Endodermal cell (in vitro differentiated cells): ENCODE data around the gene GDPD2. TPM values are rescaled to one million over a fixed set of nuclear protein-coding genes. Genes with fewer than 3 reads are reported as not detected.

Experiments
- DNase-seq: peaks from one replicate; pipeline ENCODE4 v3.0.0-alpha.2; 2017
- H3K27ac ChIP-seq: 2 replicates; pipeline ENCODE4 v1.5.1; 2013; ENCODE audit warnings: mild to moderate bottlenecking, low read depth, low read length, moderate library complexity
- H3K27me3 ChIP-seq: 2 replicates; pipeline ENCODE4 v1.6.1; 2013; ENCODE audit warnings: mild to moderate bottlenecking, low read length, moderate library complexity; ENCODE audit not compliant: insufficient read depth, control insufficient read depth, poor library complexity, severe bottlenecking
- H3K36me3 ChIP-seq: 2 replicates; pipeline ENCODE4 v1.7.0; 2013; ENCODE audit warnings: mild to moderate bottlenecking, low read length, moderate library complexity; ENCODE audit not compliant: control insufficient read depth, insufficient read depth
- H3K4me1 ChIP-seq: one replicate; pipeline ENCODE4 v1.7.0; 2013; ENCODE audit warnings: low read length; ENCODE audit not compliant: control insufficient read depth, insufficient read depth
- H3K4me3 ChIP-seq: 2 replicates; pipeline ENCODE4 v1.5.1; 2013; ENCODE audit warnings: mild to moderate bottlenecking, low read length, moderate library complexity
- H3K9ac ChIP-seq: 2 replicates; pipeline ENCODE4 v1.6.1; 2013; ENCODE audit warnings: mild to moderate bottlenecking, low read length, moderate library complexity; ENCODE audit not compliant: poor library complexity, severe bottlenecking; ENCODE audit errors: extremely low read depth
- H3K9me3 ChIP-seq: 2 replicates; pipeline ENCODE4 v1.6.1; 2013; ENCODE audit warnings: mild to moderate bottlenecking, low read length, moderate library complexity; ENCODE audit not compliant: control insufficient read depth
- H3K27ac Mint-ChIP-seq: 2 replicates; pipeline ENCODE4 v1.8.0; 2020; ENCODE audit warnings: mixed read lengths
- H3K27me3 Mint-ChIP-seq: 2 replicates; pipeline ENCODE4 v1.8.0; 2021; ENCODE audit warnings: mild to moderate bottlenecking, mixed read lengths; ENCODE audit not compliant: insufficient read depth
- H3K36me3 Mint-ChIP-seq: 2 replicates; pipeline ENCODE4 v1.8.0; 2020; ENCODE audit warnings: low read depth, mixed read lengths
- H3K4me1 Mint-ChIP-seq: 2 replicates; pipeline ENCODE4 v1.8.0; 2020; ENCODE audit warnings: mixed read lengths
- H3K4me3 Mint-ChIP-seq: 2 replicates; pipeline ENCODE4 v1.8.0; 2020; ENCODE audit warnings: mild to moderate bottlenecking, moderate library complexity, mixed read lengths
- H3K9me3 Mint-ChIP-seq: 2 replicates; pipeline ENCODE4 v1.8.0; 2020; ENCODE audit warnings: mild to moderate bottlenecking, mixed read lengths
- WGBS, 2 experiments: methylation state at CpG; one replicate each; pipeline versions ENCODE4 v1.1.5 to v1.1.7; 2013; ENCODE audit warnings: missing lambda C conversion rate in 2 of 2, mixed read lengths in 1 of 2; ENCODE audit not compliant: insufficient coverage in 1 of 2, insufficient read length in 1 of 2; 5-methylcytosine and 5-hydroxymethylcytosine counted together
- total RNA-seq, 2 donors: library from RNA; stranded (reverse); fragmentation: NEBNext Ultra II Directional in 1 of 2; extraction: Animal tissue kit (Norgen Biotek cat#: 25700) in 1 of 2; gene quantifications; 2 replicates in 1 of 2; 3 replicates in 1 of 2; pipeline ENCODE4 v1.2.1, GENCODE V29; 2021
- TF ChIP-seq, protein P1 (sequence below): fragments of 200-600 bp; sonication (generic); conservative IDR thresholded peaks from 2 replicates; pipeline ENCODE4 v1.5.0; 2021; ENCODE audit warnings: antibody characterized with exemption, mild to moderate bottlenecking

Gene GDPD2
- total RNA-seq, 2 donors from 2014 or later, result 0.55 to 1.5 TPM

DNA sequence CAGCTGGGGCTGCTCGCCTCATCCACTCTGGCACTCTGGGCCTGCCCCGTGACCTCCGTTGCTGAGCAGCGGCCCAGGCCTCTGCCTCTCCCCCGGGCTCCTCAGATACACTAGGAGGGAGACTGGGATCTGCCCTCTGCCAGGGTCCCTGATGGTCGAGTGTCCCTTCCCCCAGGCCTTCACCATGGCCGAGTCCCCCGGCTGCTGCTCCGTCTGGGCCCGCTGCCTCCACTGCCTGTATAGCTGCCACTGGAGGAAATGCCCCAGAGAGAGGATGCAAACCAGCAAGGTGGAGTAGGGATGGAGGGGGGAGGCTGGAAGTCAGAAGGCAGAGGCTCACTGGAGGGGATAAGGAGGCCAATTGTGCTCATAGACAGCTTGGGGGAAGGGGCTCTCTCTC is 1.7 kb downstream of the GDPD2 start:
- TF ChIP-seq, protein P1, sequence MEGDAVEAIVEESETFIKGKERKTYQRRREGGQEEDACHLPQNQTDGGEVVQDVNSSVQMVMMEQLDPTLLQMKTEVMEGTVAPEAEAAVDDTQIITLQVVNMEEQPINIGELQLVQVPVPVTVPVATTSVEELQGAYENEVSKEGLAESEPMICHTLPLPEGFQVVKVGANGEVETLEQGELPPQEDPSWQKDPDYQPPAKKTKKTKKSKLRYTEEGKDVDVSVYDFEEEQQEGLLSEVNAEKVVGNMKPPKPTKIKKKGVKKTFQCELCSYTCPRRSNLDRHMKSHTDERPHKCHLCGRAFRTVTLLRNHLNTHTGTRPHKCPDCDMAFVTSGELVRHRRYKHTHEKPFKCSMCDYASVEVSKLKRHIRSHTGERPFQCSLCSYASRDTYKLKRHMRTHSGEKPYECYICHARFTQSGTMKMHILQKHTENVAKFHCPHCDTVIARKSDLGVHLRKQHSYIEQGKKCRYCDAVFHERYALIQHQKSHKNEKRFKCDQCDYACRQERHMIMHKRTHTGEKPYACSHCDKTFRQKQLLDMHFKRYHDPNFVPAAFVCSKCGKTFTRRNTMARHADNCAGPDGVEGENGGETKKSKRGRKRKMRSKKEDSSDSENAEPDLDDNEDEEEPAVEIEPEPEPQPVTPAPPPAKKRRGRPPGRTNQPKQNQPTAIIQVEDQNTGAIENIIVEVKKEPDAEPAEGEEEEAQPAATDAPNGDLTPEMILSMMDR, result no peak
- H3K9me3 Mint-ChIP-seq, result peaks cover 43% of the 10 kb centered on the region
- no peaks in the 10 kb centered on the region for H3K9me3 ChIP-seq
- H3K27ac Mint-ChIP-seq, result no peak overlapping the region
- H3K36me3 ChIP-seq, result peaks cover 8% of the 10 kb centered on the region
- H3K27me3 Mint-ChIP-seq, result peaks cover 3% of the 10 kb centered on the region
- H3K4me1 Mint-ChIP-seq, result peaks cover 9% of the 10 kb centered on the region
- no peak overlapping the region for H3K4me3 Mint-ChIP-seq
- peaks cover 10% of the 10 kb centered on the region for H3K36me3 Mint-ChIP-seq
- H3K27ac ChIP-seq, result no peak overlapping the region
- H3K4me3 ChIP-seq, result no peak overlapping the region
- WGBS, 2 experiments, result 74 to 95% methylated on average over 4 to 10 of the region's 10 CpGs
- DNase-seq, result no peak
- no peaks in the 10 kb centered on the region for H3K27me3 ChIP-seq
- no peak overlapping the region for H3K9ac ChIP-seq
- peaks cover 2% of the 10 kb centered on the region for H3K4me1 ChIP-seq

DNA sequence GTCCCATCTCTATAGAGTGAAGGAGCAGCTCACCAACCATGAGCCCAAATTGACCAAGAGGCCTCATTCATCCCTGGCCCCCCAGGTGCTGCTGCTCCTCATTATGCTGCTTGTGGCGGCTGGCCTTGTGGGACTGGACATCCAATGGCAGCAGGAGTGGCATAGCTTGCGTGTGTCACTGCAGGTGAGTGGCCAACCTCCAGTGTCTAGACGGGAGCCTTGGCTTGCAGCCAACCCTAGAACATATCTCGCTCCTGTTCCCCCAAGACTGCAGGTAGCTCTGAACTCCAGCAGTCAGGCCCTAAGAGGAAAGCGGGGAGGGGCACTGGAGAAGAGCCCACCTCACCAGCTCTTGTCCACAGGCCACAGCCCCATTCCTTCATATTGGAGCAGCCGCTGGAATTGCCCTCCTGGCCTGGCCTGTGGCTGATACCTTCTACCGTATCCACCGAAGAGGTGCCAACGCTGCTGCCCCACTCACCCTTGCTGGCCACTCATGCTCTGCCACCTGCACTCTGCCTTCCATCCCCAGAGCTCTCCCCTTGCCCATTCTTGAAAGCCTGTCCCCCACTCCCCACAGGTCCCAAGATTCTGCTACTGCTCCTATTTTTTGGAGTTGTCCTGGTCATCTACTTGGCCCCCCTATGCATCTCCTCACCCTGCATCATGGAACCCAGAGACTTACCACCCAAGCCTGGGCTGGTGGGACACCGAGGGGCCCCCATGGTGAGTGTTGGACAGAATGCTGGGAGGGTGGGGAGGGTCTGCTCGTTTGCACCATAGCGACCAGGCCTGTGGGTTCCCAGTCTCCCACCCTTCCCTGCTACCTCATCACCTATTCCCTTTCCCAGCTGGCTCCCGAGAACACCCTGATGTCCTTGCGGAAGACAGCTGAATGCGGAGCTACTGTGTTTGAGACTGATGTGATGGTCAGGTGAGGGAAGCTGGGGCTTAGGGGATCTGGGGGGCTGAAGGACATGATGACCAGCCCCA is 3.5 kb downstream of the GDPD2 start:
- no peaks in the 10 kb centered on the region for H3K9me3 ChIP-seq
- no peak overlapping the region for H3K9ac ChIP-seq
- H3K27ac ChIP-seq, result no peak overlapping the region
- peaks cover 6% of the 10 kb centered on the region for H3K4me1 Mint-ChIP-seq
- WGBS, 2 experiments, result 80 to 97% methylated on average over 1 to 14 of the region's 15 CpGs
- H3K36me3 ChIP-seq, result no peaks in the 10 kb centered on the region
- peaks cover 3% of the 10 kb centered on the region for H3K27me3 Mint-ChIP-seq
- H3K4me1 ChIP-seq, result peaks cover 1% of the 10 kb centered on the region
- no peak overlapping the region for H3K4me3 Mint-ChIP-seq
- no peaks in the 10 kb centered on the region for H3K27me3 ChIP-seq
- H3K36me3 Mint-ChIP-seq, result no peaks in the 10 kb centered on the region
- peaks cover 51% of the 10 kb centered on the region for H3K9me3 Mint-ChIP-seq
- H3K4me3 ChIP-seq, result no peak overlapping the region
- H3K27ac Mint-ChIP-seq, result no peak overlapping the region
- TF ChIP-seq, protein P1, result no peak
- DNase-seq, result no peak

DNA sequence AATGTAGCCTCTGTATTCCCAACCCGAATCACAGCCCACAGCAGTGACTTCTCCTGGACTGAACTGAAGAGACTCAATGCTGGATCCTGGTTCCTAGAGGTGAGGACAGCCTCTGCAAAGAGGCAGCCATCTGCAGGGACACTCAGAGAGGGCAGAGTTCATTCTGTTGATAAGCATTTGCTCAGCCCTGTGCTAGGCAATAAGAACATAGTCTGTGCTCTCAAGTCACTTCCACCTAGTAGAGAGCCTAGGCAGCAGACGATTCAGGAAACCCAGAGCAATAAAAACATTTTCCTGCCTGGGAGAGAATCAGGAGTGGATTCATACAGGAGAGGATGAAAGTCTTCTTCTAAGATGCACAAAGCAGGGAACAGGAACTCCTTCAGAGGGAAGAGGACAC is 4.3 kb downstream of the GDPD2 start:
- H3K4me1 Mint-ChIP-seq, result peaks cover 3% of the 10 kb centered on the region
- Histone ChIP-seq H3K4me1 (no peaks in the 10 kb centered on the region), H3K27ac (no peak overlapping the region), H3K4me3 (no peak overlapping the region), H3K27me3 (no peaks in the 10 kb centered on the region), H3K9ac (no peak overlapping the region), H3K36me3 (no peaks in the 10 kb centered on the region), H3K9me3 (no peaks in the 10 kb centered on the region)
- no peak for DNase-seq
- no peak overlapping the region for H3K4me3 Mint-ChIP-seq
- WGBS, 2 experiments, result 91 to 100% methylated on average over 1 to 2 of the region's 2 CpGs
- H3K36me3 Mint-ChIP-seq, result no peaks in the 10 kb centered on the region
- H3K9me3 Mint-ChIP-seq, result peaks cover 49% of the 10 kb centered on the region
- TF ChIP-seq, protein P1, result no peak
- peaks cover 3% of the 10 kb centered on the region for H3K27me3 Mint-ChIP-seq
- H3K27ac Mint-ChIP-seq, result no peak overlapping the region
